Measurements from ENCODE around the gene AFAP1L1.

DNA sequence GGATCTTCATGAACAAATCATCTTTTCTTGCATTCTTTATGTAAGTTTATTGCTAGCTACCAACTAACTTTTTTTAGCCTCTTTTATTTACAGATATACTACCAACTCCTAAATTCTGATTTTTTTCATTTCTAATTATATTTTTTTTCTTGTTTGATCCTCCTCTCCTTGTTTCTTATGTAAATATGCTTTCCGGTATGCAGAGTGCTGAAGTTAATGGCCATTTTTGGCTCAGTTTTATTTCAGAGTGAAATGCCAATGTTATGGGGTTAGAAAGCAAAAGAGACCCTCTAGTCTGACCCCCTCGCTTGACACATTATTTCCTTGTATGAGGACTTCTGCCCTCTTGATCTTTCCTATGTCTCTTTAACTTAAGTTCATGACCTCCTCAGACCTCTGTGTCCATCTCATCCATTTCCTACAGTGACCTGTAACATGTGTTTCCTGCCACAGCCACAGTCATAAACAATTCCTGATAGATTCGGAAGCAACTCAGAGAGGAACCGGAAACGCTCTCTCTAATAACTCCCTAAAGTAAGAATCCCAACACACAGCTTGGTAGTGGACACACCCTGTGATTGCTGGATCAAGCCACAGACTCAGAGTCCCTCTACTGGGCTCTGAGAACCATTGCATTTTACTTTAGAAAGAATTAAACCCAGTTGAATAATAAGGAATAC is 42.9 kb upstream of the AFAP1L1 start:
- TF ChIP-seq GATA2 (IDR thresholded peaks at IDR 0.05; ENCODE audit: low read depth, low read length), result no peak
- no peak for TF ChIP-seq GATA3 (IDR thresholded peaks at IDR 0.05; ENCODE audit: low read depth, low read length)

Data from SH-SY5Y (cell line).